ENCODE measurements around the gene DHRS9.

- TF ChIP-seq CTCF (IDR thresholded peaks at IDR 0.05) (no peak), POLR2A (IDR thresholded peaks at IDR 0.05) (no peak)
These were observed 41.6 kb downstream of the DHRS9 start for GRCh38 chr2:169110916-169111315.

All from uterus (tissue), 2 donors.